Astrocyte (in vitro differentiated cells and primary cell): ENCODE data around the gene KRT73. TPM values are rescaled to one million over a fixed set of nuclear protein-coding genes. Genes with fewer than 3 reads are reported as not detected.

Experiments
- DNase-seq: peaks from one replicate; pipeline ENCODE4 v3.0.0-alpha.2; 2010; ENCODE audit warnings: low read depth
- FAIRE-seq: peaks from 2 replicates; lab custom pipeline; 2011; peaks lifted over from hg19 to GRCh38; lab: Jason Lieb, UNC
- H2AFZ ChIP-seq: 2 replicates; pipeline ENCODE4 v1.6.0; 2012; ENCODE audit warnings: low read depth, low read length, inconsistent platforms
- H3K27ac ChIP-seq: 2 replicates; pipeline ENCODE4 v1.5.1; 2011; ENCODE audit warnings: low read depth, low read length, inconsistent platforms
- H3K27me3 ChIP-seq: 2 replicates; pipeline ENCODE4 v1.6.0; 2011; ENCODE audit warnings: low read length, inconsistent platforms; ENCODE audit not compliant: insufficient read depth
- H3K36me3 ChIP-seq: 2 replicates; pipeline ENCODE4 v1.5.1; 2011; ENCODE audit warnings: low read length, inconsistent platforms; ENCODE audit not compliant: insufficient read depth
- H3K4me1 ChIP-seq: 2 replicates; pipeline ENCODE4 v1.5.1; 2011; ENCODE audit warnings: low read length, inconsistent platforms; ENCODE audit not compliant: insufficient read depth
- H3K4me2 ChIP-seq: 2 replicates; pipeline ENCODE4 v1.6.0; 2012; ENCODE audit warnings: low read length, inconsistent platforms
- H3K4me3 ChIP-seq: 2 replicates; pipeline ENCODE4 v1.5.1; 2011; ENCODE audit warnings: low read depth, mild to moderate bottlenecking, low read length, inconsistent platforms; ENCODE audit not compliant: insufficient read depth
- H3K79me2 ChIP-seq: 2 replicates; pipeline ENCODE4 v1.6.0; 2012; ENCODE audit warnings: mild to moderate bottlenecking, low read length, inconsistent platforms; ENCODE audit not compliant: insufficient read depth
- H3K9ac ChIP-seq: 2 replicates; pipeline ENCODE4 v1.6.0; 2012; ENCODE audit warnings: mild to moderate bottlenecking, low read length, inconsistent platforms
- H3K9me3 ChIP-seq: 2 replicates; pipeline ENCODE4 v1.5.1; 2012; ENCODE audit warnings: low read depth, mild to moderate bottlenecking, low read length, inconsistent platforms; ENCODE audit not compliant: insufficient read depth
- H4K20me1 ChIP-seq: 2 replicates; pipeline ENCODE4 v1.6.0; 2012; ENCODE audit warnings: low read length, inconsistent platforms; ENCODE audit not compliant: insufficient read depth
- H3K27ac Mint-ChIP-seq: one replicate; pipeline ENCODE4 v1.8.0; 2021; ENCODE audit warnings: mild to moderate bottlenecking, mixed read lengths; ENCODE audit not compliant: unreplicated experiment
- H3K27me3 Mint-ChIP-seq: one replicate; pipeline ENCODE4 v1.8.0; 2021; ENCODE audit warnings: low read depth, mixed read lengths; ENCODE audit not compliant: unreplicated experiment
- H3K36me3 Mint-ChIP-seq: one replicate; pipeline ENCODE4 v1.8.0; 2021; ENCODE audit warnings: low read depth, mixed read lengths; ENCODE audit not compliant: unreplicated experiment
- H3K4me1 Mint-ChIP-seq: one replicate; pipeline ENCODE4 v1.8.0; 2021; ENCODE audit warnings: low read depth, mixed read lengths; ENCODE audit not compliant: unreplicated experiment
- H3K4me3 Mint-ChIP-seq: one replicate; pipeline ENCODE4 v1.8.0; 2021; ENCODE audit warnings: mild to moderate bottlenecking, moderate library complexity, mixed read lengths; ENCODE audit not compliant: unreplicated experiment
- H3K9me3 Mint-ChIP-seq: one replicate; pipeline ENCODE4 v1.8.0; 2021; ENCODE audit warnings: mild to moderate bottlenecking, mixed read lengths; ENCODE audit not compliant: unreplicated experiment
- CTCF ChIP-seq: IDR thresholded peaks from 2 replicates; pipeline ENCODE4 v1.5.1; 2011; ENCODE audit warnings: low read depth, mild to moderate bottlenecking, inconsistent platforms, low read length, moderate library complexity; ENCODE audit not compliant: insufficient read depth
- EZH2 ChIP-seq: IDR thresholded peaks from 2 replicates; pipeline ENCODE4 v1.6.1; 2012; ENCODE audit warnings: mild to moderate bottlenecking, low read length, inconsistent platforms; ENCODE audit not compliant: insufficient read depth
- total RNA-seq: library from RNA; stranded (reverse); gene quantifications from 2 replicates; pipeline ENCODE4 v1.2.1, GENCODE V29; 2021

The KRT73 gene
- total RNA-seq, 1 donor from 2014 or later = not detected

- H3K4me1 Mint-ChIP-seq = no peaks in the 10 kb centered on the region
- peaks cover 22% of the 10 kb centered on the region for H3K27me3 ChIP-seq
- no peaks in the 10 kb centered on the region for H3K4me1 ChIP-seq
- no peak for FAIRE-seq
- DNase-seq = no peak
- H3K36me3 ChIP-seq = no peaks in the 10 kb centered on the region
- H3K4me3 ChIP-seq = no peak overlapping the region
- no peaks in the 10 kb centered on the region for H3K9me3 Mint-ChIP-seq
- no peak for TF ChIP-seq EZH2
- no peak for TF ChIP-seq CTCF
- no peaks in the 10 kb centered on the region for H3K79me2 ChIP-seq
- H3K9me3 ChIP-seq = no peaks in the 10 kb centered on the region
- no peak overlapping the region for H3K4me2 ChIP-seq
- no peak overlapping the region for H2AFZ ChIP-seq
- no peak overlapping the region for H3K4me3 Mint-ChIP-seq
- H3K36me3 Mint-ChIP-seq = peaks cover 2% of the 10 kb centered on the region
- H3K27me3 Mint-ChIP-seq = peaks cover 67% of the 10 kb centered on the region
- H4K20me1 ChIP-seq = no peaks in the 10 kb centered on the region
- H3K27ac Mint-ChIP-seq = no peak overlapping the region
- no peak overlapping the region for H3K9ac ChIP-seq
- no peak overlapping the region for H3K27ac ChIP-seq
Measured at GRCh38 chr12:52630599-52631200, 12.3 kb upstream of the KRT73 start.

- H3K9me3 ChIP-seq = no peaks in the 10 kb centered on the region
- H3K79me2 ChIP-seq = no peaks in the 10 kb centered on the region
- Mint-ChIP-seq H3K4me1 (no peaks in the 10 kb centered on the region), H3K4me3 (no peak overlapping the region), H3K27ac (no peak overlapping the region), H3K9me3 (no peaks in the 10 kb centered on the region), H3K27me3 (peaks cover 69% of the 10 kb centered on the region), H3K36me3 (peaks cover 2% of the 10 kb centered on the region)
- H3K9ac ChIP-seq = no peak overlapping the region
- H3K27me3 ChIP-seq = peaks cover 26% of the 10 kb centered on the region
- no peak for TF ChIP-seq CTCF
- FAIRE-seq (no peak), DNase-seq (no peak)
- no peaks in the 10 kb centered on the region for H3K4me1 ChIP-seq
- no peaks in the 10 kb centered on the region for H3K36me3 ChIP-seq
- no peak overlapping the region for H3K27ac ChIP-seq
- no peak overlapping the region for H3K4me2 ChIP-seq
- H4K20me1 ChIP-seq = no peaks in the 10 kb centered on the region
- no peak overlapping the region for H3K4me3 ChIP-seq
- H2AFZ ChIP-seq = no peak overlapping the region
Measured at GRCh38 chr12:52630008-52630500, 11.7 kb upstream of the KRT73 start.

- no peak for DNase-seq
- H3K4me2 ChIP-seq = no peak overlapping the region
- peaks cover 26% of the 10 kb centered on the region for H3K27me3 ChIP-seq
- no peak for FAIRE-seq
- peaks cover 2% of the 10 kb centered on the region for H3K36me3 Mint-ChIP-seq
- no peaks in the 10 kb centered on the region for H3K9me3 Mint-ChIP-seq
- no peak overlapping the region for H3K4me3 Mint-ChIP-seq
- no peak overlapping the region for H2AFZ ChIP-seq
- no peak overlapping the region for H3K27ac Mint-ChIP-seq
- no peaks in the 10 kb centered on the region for H3K79me2 ChIP-seq
- H4K20me1 ChIP-seq = no peaks in the 10 kb centered on the region
- no peak overlapping the region for H3K27ac ChIP-seq
- H3K4me1 Mint-ChIP-seq = no peaks in the 10 kb centered on the region
- peaks cover 73% of the 10 kb centered on the region for H3K27me3 Mint-ChIP-seq
- H3K4me1 ChIP-seq = no peaks in the 10 kb centered on the region
- H3K9me3 ChIP-seq = no peaks in the 10 kb centered on the region
- H3K9ac ChIP-seq = no peak overlapping the region
- H3K4me3 ChIP-seq = no peak overlapping the region
- no peaks in the 10 kb centered on the region for H3K36me3 ChIP-seq
- TF ChIP-seq CTCF (no peak), EZH2 (no peak)
Measured at GRCh38 chr12:52629281-52630007, 11.1 kb upstream of the KRT73 start.
